Activated CD4-positive, alpha-beta T cell treated with anti-CD3 and anti-CD28 coated beads, Interleukin-2, amount 10 ng/mL, durations not matched to agents 24 days and 14 days (primary cell): ENCODE data around the gene OTUB1. TPM values are rescaled to one million over a fixed set of nuclear protein-coding genes. Genes with fewer than 3 reads are reported as not detected.
A peak's percentile ranks its signal among the peaks of the same experiment; 100 is the strongest.

Experiments used
- DNase-seq: peaks from one replicate; pipeline ENCODE4 v3.0.0; 2022
- H3K27ac Mint-ChIP-seq: one replicate; pipeline ENCODE4 v1.8.0; 2022; ENCODE audit warnings: mild to moderate bottlenecking, mixed read lengths
- H3K27me3 Mint-ChIP-seq: one replicate; pipeline ENCODE4 v1.8.0; 2022; ENCODE audit warnings: mixed read lengths
- H3K36me3 Mint-ChIP-seq: one replicate; pipeline ENCODE4 v1.8.0; 2022; ENCODE audit warnings: low read depth, mild to moderate bottlenecking, mixed read lengths
- H3K4me1 Mint-ChIP-seq: one replicate; pipeline ENCODE4 v1.8.0; 2021; ENCODE audit warnings: mixed read lengths
- H3K4me3 Mint-ChIP-seq: one replicate; pipeline ENCODE4 v1.8.0; 2022; ENCODE audit warnings: mild to moderate bottlenecking, moderate library complexity, mixed read lengths
- H3K9me3 Mint-ChIP-seq: one replicate; pipeline ENCODE4 v1.8.0; 2021; ENCODE audit warnings: mixed read lengths
- intact Hi-C: fragments of 100-400 bp; cut with micrococcal nuclease; formaldehyde crosslinking; loops from one replicate; pipeline ENCODE4 v1.15.1; 2023
- total RNA-seq: library from RNA; stranded (reverse); gene quantifications from 2 replicates; pipeline ENCODE4 v1.2.3, GENCODE V29; 2022

Gene OTUB1, protein sequence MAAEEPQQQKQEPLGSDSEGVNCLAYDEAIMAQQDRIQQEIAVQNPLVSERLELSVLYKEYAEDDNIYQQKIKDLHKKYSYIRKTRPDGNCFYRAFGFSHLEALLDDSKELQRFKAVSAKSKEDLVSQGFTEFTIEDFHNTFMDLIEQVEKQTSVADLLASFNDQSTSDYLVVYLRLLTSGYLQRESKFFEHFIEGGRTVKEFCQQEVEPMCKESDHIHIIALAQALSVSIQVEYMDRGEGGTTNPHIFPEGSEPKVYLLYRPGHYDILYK
- total RNA-seq = 105 and 115 TPM in 2 replicates

- Mint-ChIP-seq H3K4me1 (peaks cover 29% of the 10 kb centered on the region), H3K27me3 (no peaks in the 10 kb centered on the region), H3K27ac (peak within 1 kb of the TSS; percentile 97), H3K36me3 (peaks cover 25% of the 10 kb centered on the region), H3K4me3 (peak within 1 kb of the TSS; percentile 99), H3K9me3 (no peaks in the 10 kb centered on the region)
- peak; percentile 97 for DNase-seq
- intact Hi-C loops = loop anchor here (1.0 to 5.0 kb wide), 3 partner anchors 12 to 149 kb away; partner anchors contain the start of genes COX8A, MARK2 and NAA40
These were observed at the start of gene OTUB1 for GRCh38 chr11:63986156-63986931. OTUB1 (plus strand) TSS chr11:63986438; CDS start chr11:63986457, 19 bp downstream.

GRCh38 chr11:63937713-63938478 lies 48.3 kb upstream of the OTUB1 start:
- H3K27ac Mint-ChIP-seq = peak overlapping the region; percentile 74
- peak; percentile 74 for DNase-seq

DNA sequence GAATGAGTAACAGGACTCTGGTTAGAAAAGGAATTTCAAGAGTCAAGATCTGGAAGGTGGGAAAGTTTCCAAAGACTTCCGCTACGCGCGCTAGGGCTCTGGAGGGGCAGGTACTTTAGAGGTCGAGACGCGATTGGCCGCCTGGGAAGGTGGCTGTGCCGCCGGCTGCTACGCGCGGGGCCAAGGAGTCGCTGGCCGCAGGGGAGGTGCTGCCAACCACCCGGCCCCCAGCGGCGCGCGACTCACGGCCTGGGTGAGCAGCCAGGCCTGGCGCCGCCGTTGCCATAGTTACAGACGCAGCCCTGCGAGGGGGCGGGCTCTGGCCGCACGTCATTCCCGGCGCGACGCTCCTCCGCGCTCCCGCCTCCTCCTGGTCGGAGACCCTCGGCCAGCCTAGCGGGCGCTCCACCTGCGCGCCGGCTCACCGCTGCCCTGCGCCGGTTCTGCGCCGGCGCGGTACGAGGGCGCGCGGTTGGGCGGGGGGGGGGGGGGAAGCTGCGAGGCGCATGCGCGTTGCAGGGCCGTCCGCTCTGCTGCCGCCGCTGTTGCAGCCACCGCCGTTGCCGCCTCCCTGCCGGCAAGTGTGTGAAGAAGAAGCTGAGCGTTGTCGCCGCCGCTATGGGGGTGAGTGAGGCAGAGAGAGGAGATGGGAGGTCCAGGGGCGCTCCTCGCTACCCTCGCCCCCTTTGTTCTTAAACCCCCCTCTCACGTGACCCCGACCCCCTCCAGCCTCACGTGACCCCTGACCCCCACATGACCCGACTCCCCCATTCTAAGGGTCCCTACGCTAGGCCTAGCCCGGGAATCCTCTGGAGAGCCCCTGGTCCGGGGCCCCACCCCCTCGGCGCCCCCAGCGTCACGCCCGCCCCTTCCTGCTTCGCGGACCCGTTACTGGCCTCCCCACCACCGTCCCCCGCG lies 47.5 kb upstream of the OTUB1 start, which contains the start of gene NAA40:
Gene NAA40 (plus strand): TSS at position 524 of the 918 bp plus-strand sequence. CDS start 95 bp downstream, at position 619.
- intact Hi-C loops = loop anchor here (1.0 to 2.0 kb wide), 4 partner anchors 36 to 170 kb away; partner anchors contain the start of genes COX8A, OTUB1 and ZFTA
- Mint-ChIP-seq H3K9me3 (no peaks in the 10 kb centered on the region), H3K4me1 (peaks cover 17% of the 10 kb centered on the region), H3K4me3 (peak within 1 kb of the TSS; percentile 87), H3K27me3 (no peaks in the 10 kb centered on the region), H3K36me3 (peaks cover 8% of the 10 kb centered on the region), H3K27ac (peak within 1 kb of the TSS; percentile 80)
- peak; percentile 97 for DNase-seq

More at GRCh38 chr11:63937713-63938478, 48.3 kb upstream of the OTUB1 start:
- peak overlapping the region; percentile 87 for H3K4me3 Mint-ChIP-seq
- intact Hi-C loops = loop anchor here (1.0 to 2.0 kb wide), 4 partner anchors 37 to 169 kb away; partner anchors contain the start of genes COX8A, OTUB1 and ZFTA
- H3K27me3 Mint-ChIP-seq = no peaks in the 10 kb centered on the region
- H3K36me3 Mint-ChIP-seq = peaks cover 8% of the 10 kb centered on the region
- H3K9me3 Mint-ChIP-seq = no peaks in the 10 kb centered on the region
- H3K4me1 Mint-ChIP-seq = peaks cover 17% of the 10 kb centered on the region

- Mint-ChIP-seq H3K27me3 (no peaks in the 10 kb centered on the region), H3K4me1 (peaks cover 17% of the 10 kb centered on the region), H3K36me3 (peaks cover 8% of the 10 kb centered on the region), H3K4me3 (peak overlapping the region; percentile 87), H3K9me3 (no peaks in the 10 kb centered on the region), H3K27ac (peak overlapping the region; percentile 80)
- DNase-seq = no peak
- intact Hi-C loops = loop anchor here (2.0 kb wide), 3 partner anchors 35 to 171 kb away; partner anchors contain the start of genes COX8A, OTUB1 and ZFTA
These were observed 46.8 kb upstream of the OTUB1 start for GRCh38 chr11:63939397-63939891.

- Mint-ChIP-seq H3K36me3 (peaks cover 8% of the 10 kb centered on the region), H3K27me3 (no peaks in the 10 kb centered on the region), H3K27ac (no peak overlapping the region), H3K4me1 (peaks cover 17% of the 10 kb centered on the region), H3K4me3 (peak overlapping the region; percentile 87), H3K9me3 (no peaks in the 10 kb centered on the region)
- no peak for DNase-seq
- intact Hi-C loops = no loop called here
These were observed 45.5 kb upstream of the OTUB1 start for GRCh38 chr11:63940786-63941185.

- DNase-seq = no peak
- H3K27me3 Mint-ChIP-seq = no peaks in the 10 kb centered on the region
- peaks cover 10% of the 10 kb centered on the region for H3K36me3 Mint-ChIP-seq
- H3K27ac Mint-ChIP-seq = no peak overlapping the region
- no peaks in the 10 kb centered on the region for H3K9me3 Mint-ChIP-seq
- H3K4me1 Mint-ChIP-seq = peaks cover 17% of the 10 kb centered on the region
- no peak overlapping the region for H3K4me3 Mint-ChIP-seq
- intact Hi-C loops = no loop called here
These were observed 44.3 kb upstream of the OTUB1 start for GRCh38 chr11:63941901-63942300.

DNA sequence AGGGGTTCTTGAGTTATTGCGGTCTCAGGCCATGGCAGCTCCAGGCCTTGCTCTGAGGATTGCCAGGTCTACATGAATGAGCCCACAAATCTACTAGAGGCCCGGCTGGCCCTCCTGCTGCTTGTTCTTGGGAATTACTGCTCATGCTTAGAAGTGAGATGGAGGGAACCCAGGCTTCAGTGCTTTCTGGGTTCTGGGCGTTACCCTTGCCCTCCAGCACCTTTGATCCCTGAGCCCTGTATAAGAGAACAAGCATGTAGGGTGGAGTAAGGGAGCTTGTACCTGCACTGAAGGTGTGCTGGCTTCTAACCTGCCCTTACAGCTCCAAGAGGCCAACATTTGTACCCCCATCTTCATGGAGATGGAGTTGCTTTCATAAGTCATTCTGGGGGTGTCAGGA lies 43.4 kb upstream of the OTUB1 start:
- Mint-ChIP-seq H3K9me3 (no peaks in the 10 kb centered on the region), H3K36me3 (peaks cover 11% of the 10 kb centered on the region), H3K4me3 (no peak overlapping the region), H3K27ac (no peak overlapping the region), H3K4me1 (peaks cover 16% of the 10 kb centered on the region), H3K27me3 (no peaks in the 10 kb centered on the region)
- intact Hi-C loops = no loop called here
- DNase-seq = no peak

GRCh38 chr11:63944987-63945386 lies 41.3 kb upstream of the OTUB1 start:
- H3K27me3 Mint-ChIP-seq = no peaks in the 10 kb centered on the region
- no peaks in the 10 kb centered on the region for H3K9me3 Mint-ChIP-seq
- no peak overlapping the region for H3K4me3 Mint-ChIP-seq
- intact Hi-C loops = no loop called here
- H3K36me3 Mint-ChIP-seq = peaks cover 12% of the 10 kb centered on the region
- H3K27ac Mint-ChIP-seq = no peak overlapping the region
- no peak for DNase-seq
- H3K4me1 Mint-ChIP-seq = peaks cover 8% of the 10 kb centered on the region

- peaks cover 12% of the 10 kb centered on the region for H3K36me3 Mint-ChIP-seq
- DNase-seq = peak; percentile 84
- no peak overlapping the region for H3K4me3 Mint-ChIP-seq
- H3K27ac Mint-ChIP-seq = no peak overlapping the region
- H3K27me3 Mint-ChIP-seq = no peaks in the 10 kb centered on the region
- H3K4me1 Mint-ChIP-seq = peaks cover 4% of the 10 kb centered on the region
- intact Hi-C loops = loop anchor here (1.0 kb wide), 1 partner anchor 108 kb away; no protein-coding TSS in a partner anchor
- H3K9me3 Mint-ChIP-seq = no peaks in the 10 kb centered on the region
These were observed 40.6 kb upstream of the OTUB1 start for GRCh38 chr11:63945477-63946163.

GRCh38 chr11:63951779-63952536 lies 34.3 kb upstream of the OTUB1 start:
- Mint-ChIP-seq H3K4me3 (peak overlapping the region; percentile 59), H3K4me1 (peaks cover 20% of the 10 kb centered on the region), H3K27ac (peak overlapping the region; percentile 31), H3K36me3 (peaks cover 37% of the 10 kb centered on the region), H3K27me3 (no peaks in the 10 kb centered on the region), H3K9me3 (no peaks in the 10 kb centered on the region)
- peak; percentile 85 for DNase-seq
- intact Hi-C loops = no loop called here

- H3K27ac Mint-ChIP-seq = peak overlapping the region; percentile 31
- H3K4me3 Mint-ChIP-seq = peak overlapping the region; percentile 59
- H3K36me3 Mint-ChIP-seq = peaks cover 37% of the 10 kb centered on the region
- intact Hi-C loops = no loop called here
- H3K9me3 Mint-ChIP-seq = no peaks in the 10 kb centered on the region
- H3K4me1 Mint-ChIP-seq = peaks cover 20% of the 10 kb centered on the region
- H3K27me3 Mint-ChIP-seq = no peaks in the 10 kb centered on the region
- no peak for DNase-seq
These were observed 33.7 kb upstream of the OTUB1 start for GRCh38 chr11:63952570-63952969.
